Ecto neural progenitor cell (in vitro differentiated cells): Measurements from ENCODE around the gene MTMR12.

Source experiments
- DNase-seq: peaks from one replicate; pipeline ENCODE4 v3.0.0-alpha.2; 2018; ENCODE audit warnings: low spot score

The MTMR12 gene, protein sequence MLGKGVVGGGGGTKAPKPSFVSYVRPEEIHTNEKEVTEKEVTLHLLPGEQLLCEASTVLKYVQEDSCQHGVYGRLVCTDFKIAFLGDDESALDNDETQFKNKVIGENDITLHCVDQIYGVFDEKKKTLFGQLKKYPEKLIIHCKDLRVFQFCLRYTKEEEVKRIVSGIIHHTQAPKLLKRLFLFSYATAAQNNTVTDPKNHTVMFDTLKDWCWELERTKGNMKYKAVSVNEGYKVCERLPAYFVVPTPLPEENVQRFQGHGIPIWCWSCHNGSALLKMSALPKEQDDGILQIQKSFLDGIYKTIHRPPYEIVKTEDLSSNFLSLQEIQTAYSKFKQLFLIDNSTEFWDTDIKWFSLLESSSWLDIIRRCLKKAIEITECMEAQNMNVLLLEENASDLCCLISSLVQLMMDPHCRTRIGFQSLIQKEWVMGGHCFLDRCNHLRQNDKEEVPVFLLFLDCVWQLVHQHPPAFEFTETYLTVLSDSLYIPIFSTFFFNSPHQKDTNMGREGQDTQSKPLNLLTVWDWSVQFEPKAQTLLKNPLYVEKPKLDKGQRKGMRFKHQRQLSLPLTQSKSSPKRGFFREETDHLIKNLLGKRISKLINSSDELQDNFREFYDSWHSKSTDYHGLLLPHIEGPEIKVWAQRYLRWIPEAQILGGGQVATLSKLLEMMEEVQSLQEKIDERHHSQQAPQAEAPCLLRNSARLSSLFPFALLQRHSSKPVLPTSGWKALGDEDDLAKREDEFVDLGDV

DNA sequence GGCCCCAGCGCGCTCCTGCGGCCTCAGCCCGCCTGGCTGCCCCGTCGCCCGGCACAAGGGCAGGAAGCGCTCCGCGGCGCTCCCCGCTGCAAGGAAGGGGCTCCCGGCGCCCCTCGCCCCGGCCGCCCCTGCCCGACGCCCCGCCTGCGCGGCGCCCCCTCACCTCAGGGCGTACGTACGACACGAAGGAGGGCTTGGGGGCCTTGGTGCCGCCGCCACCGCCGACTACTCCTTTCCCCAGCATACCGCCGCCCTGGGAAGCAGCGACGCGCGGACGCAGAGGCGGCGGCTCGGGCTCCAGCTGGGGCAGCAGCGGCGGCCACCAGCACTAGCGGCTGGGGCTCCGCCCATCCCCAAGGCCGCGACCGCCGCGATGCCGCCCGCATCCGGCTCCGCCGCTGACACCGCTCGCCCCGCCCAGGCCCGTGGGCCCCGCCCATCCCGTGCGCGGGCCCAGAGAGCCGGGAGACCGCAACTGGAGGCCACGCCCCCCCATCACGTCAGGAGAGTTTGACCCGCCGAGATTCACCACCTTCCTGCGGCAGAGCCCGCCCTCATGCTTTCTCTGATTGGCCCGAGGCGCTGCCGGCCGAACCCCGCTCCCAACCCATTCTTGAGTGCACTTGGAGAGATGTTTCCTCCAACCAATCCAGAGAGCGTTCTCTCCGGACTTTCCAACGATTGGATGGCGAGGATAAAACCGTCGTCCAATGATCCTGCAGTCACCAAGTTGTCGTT lies at the start of gene MTMR12:
Gene MTMR12 (minus strand): TSS at position 345 of the 738 bp plus-strand sequence. CDS start 101 bp downstream, at position 244.
- DNase-seq, result peak; percentile 99

DNA sequence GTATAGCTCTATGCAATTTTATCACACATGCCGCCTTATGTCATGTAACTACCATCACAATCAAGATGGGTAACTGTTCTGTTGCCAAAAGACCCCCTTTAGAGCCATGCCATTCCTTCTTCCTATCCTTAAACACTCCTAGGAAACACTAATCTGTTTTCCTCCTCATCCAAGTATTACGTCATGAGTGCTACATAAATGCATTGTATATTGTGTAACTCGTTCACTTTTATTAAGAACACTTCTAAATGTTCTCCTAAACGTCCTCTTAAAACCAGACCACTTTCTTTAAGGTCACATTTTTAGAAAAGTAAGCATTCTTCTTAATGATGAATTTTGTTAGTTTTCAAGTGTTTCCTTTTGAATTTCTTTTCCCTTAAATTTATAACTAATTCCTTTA lies 49.8 kb upstream of the MTMR12 start:
- DNase-seq, result no peak

DNA sequence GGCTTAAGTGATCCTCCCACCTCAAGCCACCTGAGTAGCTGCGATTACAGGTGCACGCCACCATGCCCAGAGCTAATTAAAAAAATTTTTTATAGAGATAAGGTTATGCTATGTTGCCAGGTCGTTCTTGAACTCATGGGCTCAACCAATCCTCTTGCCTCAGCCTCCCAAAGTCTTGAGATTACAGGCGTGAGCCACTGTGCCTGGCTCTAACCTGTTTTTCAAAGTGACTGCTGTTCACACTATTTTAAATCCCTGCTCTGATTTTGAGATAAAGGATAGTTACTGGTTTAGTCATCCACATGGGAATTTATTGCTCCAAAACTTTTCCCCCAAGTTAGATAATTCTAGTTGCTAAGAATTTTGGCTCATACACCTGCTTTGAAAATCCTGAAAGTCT lies 48.2 kb upstream of the MTMR12 start:
- no peak for DNase-seq

DNA sequence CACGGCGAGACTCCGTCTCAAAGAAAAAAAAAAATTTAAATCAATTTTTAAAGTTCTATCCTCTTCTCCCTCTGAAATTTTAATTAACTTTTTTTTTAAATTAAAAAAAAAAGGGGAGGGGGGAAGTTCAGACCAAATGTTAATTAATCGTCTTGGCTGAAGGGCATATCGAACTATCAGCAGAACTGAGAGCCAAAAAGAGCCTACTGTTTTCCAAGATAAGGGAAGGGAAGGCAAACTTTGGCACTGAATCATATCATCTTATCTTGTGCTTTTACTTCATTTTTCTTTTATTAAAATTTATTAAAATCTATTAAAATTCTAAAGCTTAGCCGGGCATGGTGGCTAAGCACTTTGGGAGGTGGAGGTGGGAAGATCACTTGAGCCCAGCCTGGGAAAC lies 45.9 kb upstream of the MTMR12 start:
- no peak for DNase-seq

DNA sequence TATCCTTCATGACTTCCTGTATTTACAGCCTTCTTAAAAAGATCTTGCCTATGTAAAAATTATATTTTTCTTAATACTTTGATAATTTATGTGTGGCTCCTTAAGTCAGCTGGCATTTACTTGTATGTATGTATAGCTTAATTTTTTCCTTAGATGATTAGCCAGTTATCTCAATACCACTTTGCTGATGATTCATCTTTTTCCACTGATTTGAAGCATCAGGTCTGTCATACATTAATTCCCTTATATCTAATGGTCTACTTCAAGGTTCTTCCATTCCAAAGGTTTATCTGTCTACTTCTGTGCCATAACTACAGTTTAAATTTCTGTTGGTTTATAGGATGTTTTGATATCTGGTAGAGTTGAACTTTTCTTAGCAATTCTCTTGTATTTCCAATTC lies 44.9 kb upstream of the MTMR12 start:
- DNase-seq, result no peak

DNA sequence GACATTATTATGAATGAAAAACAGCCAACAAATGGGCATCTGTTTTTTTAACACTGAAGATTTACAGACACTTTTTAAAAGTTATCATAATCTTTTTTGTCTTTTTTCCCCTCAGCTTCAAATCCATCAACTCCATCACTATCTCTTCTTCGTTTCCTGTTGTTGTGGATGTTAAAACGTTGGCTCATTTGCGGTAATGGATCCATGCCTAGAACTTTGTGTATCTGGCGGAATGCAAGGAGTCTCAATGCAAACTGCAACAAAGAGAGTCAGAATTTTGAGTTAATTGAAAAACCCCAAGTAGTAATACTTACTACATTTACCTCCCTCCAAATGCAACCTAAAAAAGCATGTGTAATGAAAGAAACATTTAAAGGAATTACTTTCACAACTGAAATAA lies 42.9 kb upstream of the MTMR12 start:
- DNase-seq, result no peak

DNA sequence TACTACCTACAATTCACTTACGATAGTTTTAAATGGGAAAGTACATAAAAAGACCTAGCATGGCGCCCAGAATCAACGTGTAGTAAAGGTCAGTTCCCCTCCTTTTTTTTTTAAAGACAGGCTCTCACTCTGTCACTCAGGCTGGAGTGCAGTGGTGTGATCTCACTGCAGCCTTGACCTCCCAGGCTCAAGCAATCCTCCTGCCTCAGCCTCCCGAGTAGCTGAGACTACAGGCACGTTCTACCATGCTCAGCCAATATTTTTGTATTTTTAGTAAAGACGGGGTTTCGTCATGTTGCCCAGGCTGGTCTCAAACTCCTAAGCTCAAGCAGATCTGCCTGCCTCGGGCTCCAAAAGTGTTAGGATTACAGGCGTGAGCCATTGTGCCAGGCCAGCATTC lies 40.7 kb upstream of the MTMR12 start:
- DNase-seq, result no peak

DNA sequence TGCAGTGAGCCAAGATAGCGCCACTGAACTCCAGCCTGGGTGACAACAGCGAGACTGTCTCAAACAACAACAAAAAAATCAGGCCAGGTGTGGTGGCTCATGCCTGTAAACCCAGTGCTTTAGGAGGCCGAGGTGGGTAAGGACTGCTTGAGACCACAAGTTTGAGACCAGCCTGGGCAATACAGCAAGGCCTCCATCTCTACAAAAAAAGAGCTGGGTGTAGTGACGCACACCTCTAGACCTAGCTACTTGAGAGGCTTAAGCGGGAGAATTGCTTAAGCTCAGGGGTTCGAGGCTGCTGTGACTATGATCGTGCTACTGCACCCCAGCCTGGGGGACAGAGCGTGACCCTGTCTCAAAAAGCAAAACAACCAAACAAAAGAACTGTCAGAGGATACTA lies 39.9 kb upstream of the MTMR12 start:
- no peak for DNase-seq

DNA sequence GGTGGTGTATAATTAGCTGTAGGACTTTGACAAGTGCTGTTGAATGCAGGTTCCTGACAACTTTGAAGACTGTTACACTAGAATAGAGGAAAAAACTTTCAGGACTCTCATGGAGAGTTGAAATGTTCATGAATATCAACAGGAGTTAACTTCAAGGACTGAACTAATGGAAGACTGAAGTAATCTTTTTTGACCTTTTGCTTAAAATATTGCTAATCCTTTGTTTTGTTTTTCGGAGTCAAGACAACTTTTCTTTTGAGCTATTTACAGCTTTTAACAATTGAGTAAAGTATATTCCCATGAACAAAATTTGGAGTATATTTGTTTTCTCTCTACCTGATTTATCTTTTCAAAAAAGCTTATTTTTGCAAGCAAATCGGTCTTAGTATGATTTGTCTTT lies 34.1 kb upstream of the MTMR12 start:
- no peak for DNase-seq

DNA sequence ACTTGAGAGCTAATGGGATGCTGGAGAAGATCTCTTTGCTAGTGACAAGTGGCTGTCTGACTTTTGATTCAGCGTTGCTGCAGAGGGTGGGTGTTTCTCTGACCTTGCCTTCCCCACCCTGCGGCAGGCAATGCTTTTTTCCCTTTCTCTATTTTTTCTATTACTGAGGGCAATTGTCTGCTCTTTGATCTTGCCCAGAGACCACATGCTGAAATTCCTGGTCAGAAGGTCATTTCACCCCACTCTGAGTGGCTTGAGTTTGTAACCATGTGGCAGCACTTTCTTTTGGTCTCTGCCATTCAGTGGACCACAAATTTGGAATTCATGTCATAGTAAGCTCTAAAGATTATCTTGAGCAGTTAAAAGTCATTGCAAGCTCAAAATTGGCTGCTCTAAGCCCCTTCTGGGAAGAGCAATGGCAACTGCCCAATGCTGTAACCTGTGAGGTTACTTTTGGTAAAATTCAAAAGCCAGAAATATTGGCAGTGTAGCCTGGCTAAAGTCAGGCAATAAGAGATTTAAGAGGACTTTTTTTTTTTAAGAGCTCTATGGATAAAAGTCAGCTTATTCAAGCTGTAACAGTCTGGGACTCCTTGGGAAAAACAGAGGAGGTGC lies 30.4 kb upstream of the MTMR12 start:
- DNase-seq, result no peak

DNA sequence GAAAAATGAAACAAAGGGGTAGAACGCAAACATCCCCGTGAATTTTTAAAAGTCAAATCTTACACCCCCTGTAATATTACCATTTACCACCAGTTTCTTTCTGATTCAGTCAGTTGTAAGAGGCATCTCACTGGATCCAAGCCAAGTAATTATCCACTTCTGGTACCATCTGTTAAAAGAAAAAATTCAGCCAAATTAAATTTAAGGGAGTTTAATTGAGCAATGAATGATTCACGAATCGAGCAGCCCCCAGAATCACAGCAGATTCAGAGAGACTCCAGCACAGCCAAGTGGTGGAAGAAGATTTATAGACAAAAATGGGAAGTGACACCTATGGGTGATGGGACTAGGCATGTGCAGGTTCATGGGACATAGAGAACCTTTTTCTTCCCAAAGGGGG lies 29.9 kb upstream of the MTMR12 start:
- no peak for DNase-seq

DNA sequence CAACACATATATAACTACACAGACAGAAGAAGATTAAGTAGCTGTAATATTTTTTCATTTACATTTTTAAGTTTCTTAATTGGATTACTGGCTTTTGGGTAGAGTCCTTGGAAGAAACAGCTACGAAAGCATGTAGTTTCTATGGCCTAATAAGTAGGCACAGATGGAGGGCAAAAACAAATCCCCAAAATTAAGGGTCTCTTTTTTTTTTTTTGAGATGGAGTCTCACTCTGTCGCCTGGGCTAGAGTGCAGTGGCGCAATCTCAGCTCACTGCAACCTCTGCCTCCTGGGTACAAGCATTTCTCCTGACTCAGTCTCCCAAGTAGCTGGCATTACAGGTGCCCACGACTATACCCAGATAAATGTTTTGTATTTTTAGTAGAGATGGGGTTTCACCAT lies 27.1 kb upstream of the MTMR12 start:
- no peak for DNase-seq

DNA sequence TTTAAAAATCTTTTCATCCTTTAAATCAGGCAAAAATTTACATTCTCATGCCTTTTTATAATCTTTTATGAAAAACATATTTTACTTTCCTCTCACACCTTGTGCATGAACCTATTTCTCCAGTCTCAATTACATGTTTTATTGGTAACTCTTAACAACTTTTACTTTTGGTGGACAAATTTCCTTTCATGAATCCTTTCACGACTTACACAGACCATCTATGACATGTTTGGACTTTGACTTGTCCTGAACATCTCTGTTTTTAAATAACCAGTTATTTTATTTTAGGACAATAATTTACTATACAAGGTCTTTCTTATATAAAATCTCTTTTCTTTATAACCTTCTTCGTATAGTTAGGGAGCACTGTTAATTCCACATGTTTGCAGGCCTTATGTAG lies 26.5 kb upstream of the MTMR12 start:
- DNase-seq, result no peak

DNA sequence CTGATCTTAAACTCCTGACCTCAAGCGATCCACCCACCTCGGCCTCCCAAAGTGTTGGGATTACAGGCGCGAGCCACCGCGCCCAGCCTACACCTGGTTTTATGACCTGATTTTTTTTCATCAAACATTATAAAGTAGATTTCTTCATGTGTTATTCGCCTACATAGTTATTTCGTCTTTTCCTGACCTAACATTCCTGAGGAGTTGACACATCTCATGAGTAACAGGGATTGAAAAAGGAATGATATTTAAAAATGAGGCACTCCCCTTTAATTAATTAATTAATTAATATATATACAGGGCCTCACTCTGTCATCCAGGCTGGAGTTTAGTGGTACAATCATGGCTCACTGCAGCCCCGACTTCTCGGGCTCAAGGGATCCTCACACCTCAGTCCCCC lies 20.2 kb upstream of the MTMR12 start:
- no peak for DNase-seq

DNA sequence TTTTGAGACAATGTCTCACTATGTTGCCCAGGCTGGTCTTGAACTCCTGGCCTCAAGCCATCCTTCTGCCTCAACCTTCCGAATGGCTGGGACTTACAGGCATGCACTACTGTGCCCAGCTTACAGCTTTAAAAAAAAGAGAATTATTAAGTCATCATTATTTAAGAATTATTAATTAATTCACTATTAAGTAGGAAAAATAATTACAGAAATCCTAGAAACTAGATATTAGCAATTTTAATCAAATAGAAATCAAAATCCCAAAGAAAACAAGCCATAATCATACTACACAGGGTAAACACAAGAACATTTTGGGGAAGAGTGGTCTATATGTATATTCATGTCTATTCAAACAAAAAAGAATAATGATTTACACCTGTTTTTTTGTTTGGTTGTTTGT lies 19.6 kb upstream of the MTMR12 start:
- no peak for DNase-seq

DNA sequence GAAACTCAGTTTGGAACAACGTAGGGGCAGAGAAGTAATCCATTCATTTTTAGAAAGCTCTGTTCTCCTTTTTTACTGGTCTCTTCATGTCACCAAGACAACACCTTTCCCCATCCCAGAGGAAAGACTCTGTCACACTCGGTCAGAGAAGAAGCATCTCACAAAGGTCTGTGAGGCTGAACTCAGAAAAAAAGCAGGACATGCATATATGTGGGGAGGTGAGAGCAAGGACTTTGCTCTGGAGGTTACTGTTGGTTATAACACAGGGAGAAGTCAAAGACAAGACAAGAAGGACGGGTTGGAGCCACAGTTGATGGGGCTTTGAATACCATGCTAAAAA lies 19.2 kb upstream of the MTMR12 start:
- DNase-seq, result no peak

DNA sequence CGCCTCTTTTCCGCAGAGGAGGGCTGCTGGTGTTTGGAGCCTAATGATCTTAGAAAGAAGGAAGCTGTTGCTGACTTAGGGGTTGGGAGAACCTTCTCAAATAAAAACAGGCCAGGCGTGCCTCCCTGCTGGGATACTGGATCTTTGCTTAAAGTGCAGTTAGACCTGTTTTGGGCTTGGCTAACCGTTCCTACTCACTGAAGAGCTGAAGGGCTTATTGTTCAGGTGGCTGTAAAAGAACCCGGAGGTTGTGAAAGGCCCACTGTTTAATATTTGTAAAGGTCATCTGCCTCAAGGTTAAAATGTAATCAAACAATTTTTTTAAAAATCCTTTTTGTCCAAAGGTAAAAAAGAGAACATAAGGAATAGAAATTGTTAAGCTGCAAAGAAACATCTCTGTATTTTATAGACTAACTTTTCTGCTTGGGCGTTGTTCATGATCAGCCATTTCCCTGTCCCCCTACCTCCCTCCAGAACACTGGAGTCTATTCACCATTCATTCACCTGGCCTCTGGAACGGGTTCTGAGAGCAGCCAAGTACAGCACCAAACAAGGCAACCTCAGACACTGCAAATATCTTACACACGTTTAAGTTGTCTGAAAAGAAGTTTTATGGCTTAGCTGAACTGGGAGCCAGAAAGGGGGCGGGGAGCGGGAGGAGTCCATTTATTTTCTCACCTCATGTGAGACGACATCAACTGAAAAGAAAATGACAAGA lies 18.6 kb upstream of the MTMR12 start:
- DNase-seq, result no peak

DNA sequence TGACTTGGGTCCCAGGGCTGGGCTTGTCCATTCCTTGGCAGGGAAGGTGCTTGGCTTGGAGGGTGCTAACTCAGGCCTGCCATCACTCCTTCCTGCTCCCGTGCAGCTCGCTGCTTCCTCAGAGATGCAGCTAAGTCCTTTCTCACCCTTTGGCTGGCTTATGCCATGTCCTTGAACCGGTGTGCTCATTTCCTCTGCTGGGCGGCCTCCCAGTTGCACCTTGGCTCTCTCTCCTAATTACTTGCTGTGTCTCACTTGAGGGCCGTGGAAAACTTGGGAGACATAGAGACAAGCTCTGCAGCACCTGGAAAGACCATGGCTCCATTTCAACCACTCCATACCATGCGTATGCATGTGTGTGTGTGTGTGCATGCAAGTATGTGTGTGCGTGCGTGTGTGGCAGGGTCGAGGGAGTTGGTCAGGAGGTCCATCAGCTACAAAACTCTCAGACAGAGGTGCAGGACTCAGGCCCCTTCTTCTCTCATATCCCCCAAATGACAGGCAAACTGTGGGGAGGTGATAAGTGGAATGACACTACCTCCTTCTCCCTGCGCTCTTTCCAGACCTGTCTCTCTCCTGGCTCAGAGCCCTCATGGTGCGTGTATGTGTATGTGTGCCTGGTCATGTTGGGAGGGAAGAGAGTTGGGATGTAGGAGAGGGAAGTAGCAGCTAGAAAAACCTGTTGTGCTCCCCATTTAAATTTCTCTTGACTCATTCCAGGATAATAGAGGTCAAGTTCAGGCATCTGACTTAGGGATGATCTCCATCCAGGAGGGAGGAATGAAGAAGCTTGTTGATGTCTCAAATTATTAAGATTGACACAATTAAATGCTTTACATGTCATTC lies 17.6 kb upstream of the MTMR12 start:
- no peak for DNase-seq

DNA sequence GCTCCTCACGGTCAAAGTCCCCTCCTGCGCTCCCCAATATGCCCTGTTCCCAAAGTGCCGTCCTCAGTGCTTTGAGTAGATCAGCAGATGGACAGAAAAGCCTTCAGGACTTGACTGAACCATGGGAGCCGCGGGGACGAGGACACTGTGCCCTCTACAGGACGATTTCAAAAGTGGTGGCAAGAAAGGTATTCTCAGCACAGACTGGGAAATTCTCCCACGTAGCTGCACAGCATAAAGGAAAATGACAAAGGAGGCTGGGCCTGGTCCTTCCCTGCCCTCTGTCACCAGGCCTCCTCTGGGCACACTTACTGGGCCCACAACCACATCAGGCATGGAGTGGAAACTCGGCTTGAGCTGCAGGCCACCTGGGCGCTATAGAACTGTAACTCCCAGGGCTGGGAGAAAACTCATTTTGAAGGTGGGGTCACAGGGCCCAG lies 16.7 kb upstream of the MTMR12 start:
- peak; percentile 61 for DNase-seq

DNA sequence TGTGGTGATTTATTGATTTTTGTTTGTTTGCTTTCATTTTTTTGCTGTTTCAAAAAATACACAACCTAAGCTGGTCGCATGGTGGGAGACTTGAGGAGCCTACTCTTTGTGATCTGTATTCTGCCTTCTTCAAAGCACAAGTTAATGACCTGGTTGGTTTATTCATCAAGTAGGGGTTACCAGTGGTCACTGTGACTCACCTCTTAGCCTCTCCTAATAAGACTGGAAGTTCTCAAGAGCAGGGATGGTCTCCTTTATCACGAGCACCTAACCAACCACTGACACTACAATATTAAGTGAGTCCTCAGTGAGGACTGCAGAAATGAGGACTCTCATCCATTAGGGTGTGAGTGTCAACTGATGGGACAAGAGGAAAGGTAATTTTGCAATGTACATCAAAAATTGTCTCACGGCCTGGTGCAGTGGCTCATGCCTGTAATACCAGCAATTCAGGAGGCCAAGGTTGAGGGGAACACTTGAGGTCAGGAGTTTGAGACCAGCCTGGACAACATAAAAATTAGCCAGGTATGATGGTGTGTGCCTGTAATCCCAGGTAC lies 13.6 kb upstream of the MTMR12 start:
- no peak for DNase-seq

DNA sequence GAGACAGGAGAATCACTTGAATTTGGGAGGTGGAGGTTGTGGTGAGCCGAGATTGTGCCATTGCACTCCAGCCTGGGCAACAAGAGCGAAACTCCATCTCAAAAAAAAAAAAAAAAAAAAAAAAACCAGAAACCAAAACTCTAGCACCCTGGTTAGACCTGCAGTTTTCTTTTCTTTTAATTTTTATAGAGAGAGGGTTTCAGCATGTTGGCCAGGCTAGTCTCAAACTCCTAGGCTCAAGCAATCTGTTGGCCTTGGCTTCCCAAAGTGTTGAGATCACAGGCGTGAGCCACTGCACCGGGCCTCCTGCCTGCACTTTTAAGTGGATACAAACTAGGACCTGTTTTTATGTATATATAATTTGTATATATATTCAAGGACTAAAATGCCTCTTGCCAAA lies 12.9 kb upstream of the MTMR12 start:
- DNase-seq, result no peak
